Stimulated activated CD4-positive, alpha-beta T cell treated with anti-CD3 and anti-CD28 coated beads, Interleukin-1b, Interleukin-23, amount 100 ng/mL, for 24 hours (primary cell): ENCODE data around the gene WDHD1.
"Not testable (repeated sequence)": the region's sequence is repeated elsewhere in the genome, so short reads cannot be mapped to it uniquely, and the experiment has no call there.

Experiments
- DNase-seq, 4 experiments: peaks; one replicate each; pipeline ENCODE4 v3.0.0-alpha.2; 2020; ENCODE audit warnings: low read depth in 4 of 4, low spot score in 1 of 4

WDHD1 gene

DNA sequence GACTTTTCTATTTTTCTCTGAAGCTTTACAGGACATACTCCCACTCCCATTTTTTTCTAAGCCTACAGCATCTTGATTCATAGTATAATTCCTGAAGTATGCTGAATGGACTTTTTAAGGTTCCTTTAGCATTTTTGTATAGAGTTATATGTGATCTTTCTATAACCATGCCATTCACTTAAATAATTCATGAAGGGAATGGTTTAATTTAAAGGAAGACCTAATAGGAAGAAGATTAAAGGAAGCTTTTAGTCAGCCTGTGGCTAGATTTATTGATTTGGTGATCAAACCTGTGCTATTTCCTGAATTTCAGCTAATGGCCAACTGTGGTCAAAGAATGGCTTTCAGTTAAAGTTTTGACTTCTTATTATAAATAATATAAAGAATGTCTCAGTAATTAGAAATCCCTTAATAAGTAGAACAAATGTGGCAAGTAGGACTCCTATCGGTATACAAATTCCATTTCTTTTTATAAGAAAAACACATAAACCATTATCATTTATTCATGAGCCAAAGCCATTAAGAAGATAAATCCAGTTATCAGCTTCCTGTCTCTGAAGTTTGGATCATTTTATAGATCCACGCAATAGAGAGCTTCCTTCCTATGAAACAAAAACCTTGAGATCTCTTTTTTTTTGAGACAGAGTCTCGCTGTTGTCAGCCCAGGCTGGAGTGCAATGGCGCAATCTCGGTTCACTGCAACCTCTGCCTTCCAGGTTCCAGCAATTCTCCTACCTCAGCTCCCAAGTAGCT lies 20.6 kb upstream of the WDHD1 start:
- DNase-seq, result no peak

DNA sequence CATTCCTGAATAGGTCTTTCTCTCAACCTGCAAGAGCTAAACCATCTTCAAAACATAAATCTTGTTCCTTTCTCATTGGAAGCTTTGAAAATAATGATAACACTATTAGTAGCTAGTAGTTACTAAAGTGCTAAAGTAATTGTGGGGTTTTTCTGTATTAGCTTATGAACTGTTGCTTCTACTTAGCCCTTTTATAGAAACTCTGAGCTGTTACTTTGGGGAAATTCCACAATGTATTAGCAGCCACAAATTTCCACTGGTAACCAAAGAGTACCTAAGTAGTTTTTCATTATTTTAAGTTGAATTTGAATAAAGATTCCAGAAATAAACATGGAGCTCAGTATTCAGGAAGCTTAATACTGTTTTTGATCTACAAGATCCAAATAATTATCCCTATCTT lies 18.2 kb upstream of the WDHD1 start:
- DNase-seq, result no peak

DNA sequence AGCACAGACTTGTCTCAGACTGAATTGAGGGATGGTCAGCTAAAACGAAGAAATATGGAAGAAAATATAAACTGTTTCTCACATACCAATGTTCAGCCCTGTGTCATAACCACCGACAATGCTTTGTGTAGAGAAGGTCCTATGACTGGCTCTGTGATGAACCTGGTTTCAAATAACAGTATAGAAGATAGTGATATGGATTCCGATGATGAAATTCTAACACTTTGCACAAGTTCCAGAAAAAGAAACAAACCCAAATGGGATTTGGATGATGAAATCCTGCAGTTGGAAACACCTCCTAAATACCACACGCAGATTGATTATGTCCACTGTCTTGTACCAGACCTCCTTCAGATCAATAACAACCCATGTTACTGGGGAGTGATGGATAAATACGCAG lies 16.6 kb upstream of the WDHD1 start:
- DNase-seq, result no peak

DNA sequence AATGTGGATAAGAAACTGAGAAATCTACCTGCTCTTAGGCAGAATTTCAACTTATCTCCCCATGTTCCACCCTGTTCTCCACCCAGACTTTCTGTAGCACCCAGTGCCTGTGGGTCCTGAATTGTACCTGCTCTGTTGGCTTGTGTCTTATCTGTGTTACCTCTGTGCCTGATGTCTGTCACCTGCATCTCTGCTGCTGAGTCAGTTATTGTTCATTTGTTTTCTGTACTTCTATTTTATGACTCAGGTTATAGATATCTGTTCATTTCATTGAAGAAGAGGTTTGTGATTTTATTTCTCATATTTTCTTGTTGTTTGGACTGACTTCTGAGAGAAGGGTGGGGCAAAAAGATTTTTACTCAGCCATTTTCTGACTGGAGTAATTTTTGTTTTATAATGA lies 11.8 kb upstream of the WDHD1 start:
- DNase-seq, result no peak

GRCh38 chr14:55037995-55038394 lies 11.1 kb upstream of the WDHD1 start:
- DNase-seq, result not testable (repeated sequence)

DNA sequence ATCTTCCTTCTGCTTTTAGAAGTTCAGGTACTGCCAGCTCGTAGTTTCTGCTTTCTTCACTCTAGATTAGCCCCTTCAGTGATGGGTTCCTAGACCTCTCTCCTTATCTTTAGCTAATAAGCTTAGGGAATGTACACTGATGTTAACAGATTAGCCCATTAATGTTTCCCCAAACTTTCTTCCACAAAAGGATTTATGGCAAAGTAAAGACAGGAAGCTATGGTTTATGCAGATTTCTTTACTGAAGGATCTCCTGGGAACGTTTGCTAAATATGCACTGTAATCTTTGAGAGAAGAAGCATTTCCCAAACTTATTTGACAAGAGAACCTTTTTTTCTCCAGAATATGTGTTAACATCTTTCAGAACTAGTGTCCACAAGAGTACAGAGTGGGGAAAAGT lies 4.3 kb upstream of the WDHD1 start:
- no peak for DNase-seq

GRCh38 chr14:55028476-55028875 lies 1.6 kb upstream of the WDHD1 start:
- no peak for DNase-seq

DNA sequence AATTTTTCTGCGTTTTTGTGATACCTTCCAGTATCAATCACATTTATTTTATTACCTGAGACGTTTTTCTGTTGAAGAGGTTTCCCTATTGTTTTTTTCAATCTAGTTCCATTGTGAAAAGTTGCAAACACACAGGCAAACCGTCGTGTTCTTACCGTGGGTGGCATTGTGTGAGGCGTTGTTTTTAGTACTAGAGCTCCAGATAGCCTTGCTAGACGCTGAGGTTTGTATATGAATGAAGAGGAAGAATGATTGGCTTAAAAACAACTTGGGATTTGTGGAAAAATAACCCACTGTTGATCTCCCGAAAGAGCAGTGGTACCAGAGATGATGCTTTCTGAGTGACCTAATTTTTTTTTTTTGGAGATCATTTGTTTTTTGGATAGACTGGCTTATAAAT lies 1.2 kb upstream of the WDHD1 start:
- no peak for DNase-seq

- DNase-seq, result no peak
Observed at GRCh38 chr14:55026441-55026792, 482 bp downstream of the WDHD1 start.

- no peak for DNase-seq
Observed at GRCh38 chr14:55025948-55026347, 951 bp downstream of the WDHD1 start.

- not testable (repeated sequence) for DNase-seq
Observed at GRCh38 chr14:55024365-55024764, 2.5 kb downstream of the WDHD1 start.

DNA sequence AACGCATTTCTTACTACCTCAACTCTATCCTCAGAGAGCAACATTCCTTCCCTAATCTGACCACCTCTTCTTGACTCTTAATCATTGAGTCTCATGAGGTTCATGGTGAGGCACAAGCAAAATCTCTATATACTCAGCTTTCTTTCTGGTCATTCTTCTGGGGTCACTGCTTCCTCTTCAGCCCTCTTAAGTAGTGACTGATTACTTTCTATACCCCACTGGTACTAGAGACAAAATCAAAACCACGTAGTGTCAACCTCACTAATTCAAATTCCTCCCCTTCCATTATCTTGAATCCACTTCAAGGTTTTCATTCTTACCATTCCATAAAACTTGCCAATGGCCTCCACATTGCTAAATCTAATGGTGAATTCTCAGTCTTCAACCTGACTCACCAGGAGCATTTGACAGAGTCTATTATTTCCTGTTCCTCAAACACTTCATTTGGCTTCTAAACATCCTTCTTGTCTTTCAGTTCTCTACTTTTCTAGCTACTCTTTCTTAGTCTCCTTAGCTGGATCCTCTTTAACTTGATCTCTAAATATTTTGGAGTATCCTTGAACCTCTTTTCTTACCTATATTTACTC lies 6.8 kb downstream of the WDHD1 start:
- no peak for DNase-seq

- DNase-seq, result no peak
Observed at GRCh38 chr14:55015006-55015405, 11.9 kb downstream of the WDHD1 start.

DNA sequence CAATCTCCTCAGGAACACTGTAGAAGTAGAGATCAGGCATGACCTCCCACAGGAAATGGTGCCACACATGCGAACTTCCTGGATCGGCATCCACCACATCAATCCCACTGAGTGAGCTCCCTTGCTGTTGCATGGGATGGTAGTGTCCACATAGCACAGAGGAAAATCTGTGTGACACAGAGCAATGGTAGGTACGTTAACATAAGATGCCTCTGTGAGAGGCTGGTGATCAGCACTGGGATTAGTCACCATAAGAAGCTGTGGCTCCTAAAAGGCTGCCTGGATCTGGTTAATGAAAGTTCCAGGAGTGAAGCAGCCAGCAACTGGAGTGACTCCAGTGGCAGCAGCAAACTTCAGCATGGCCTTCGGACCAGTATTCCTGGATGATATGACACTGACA lies 21.8 kb downstream of the WDHD1 start:
- no peak for DNase-seq

DNA sequence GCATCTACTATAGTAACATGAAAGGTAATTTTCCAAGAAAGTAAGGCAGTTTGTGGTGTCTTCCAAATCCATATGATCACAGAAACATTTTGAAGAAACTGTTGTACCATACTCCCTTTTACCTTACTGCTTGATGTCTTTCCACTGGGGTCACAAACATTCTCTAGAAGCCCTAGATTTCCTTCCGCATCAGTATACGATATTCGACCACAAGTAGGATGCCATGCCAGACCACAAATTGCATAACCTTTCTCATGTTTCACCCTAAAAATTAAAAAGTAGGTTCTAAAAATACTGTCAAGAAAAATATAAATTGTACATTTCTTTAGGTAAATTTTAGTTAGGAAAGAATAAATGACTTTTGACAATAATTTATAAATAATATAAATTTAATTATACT lies 26.5 kb downstream of the WDHD1 start:
- no peak for DNase-seq

GRCh38 chr14:54985156-54985555 lies 41.7 kb downstream of the WDHD1 start:
- no peak for DNase-seq

- no peak for DNase-seq
Observed at GRCh38 chr14:54981698-54982097, 45.2 kb downstream of the WDHD1 start.

DNA sequence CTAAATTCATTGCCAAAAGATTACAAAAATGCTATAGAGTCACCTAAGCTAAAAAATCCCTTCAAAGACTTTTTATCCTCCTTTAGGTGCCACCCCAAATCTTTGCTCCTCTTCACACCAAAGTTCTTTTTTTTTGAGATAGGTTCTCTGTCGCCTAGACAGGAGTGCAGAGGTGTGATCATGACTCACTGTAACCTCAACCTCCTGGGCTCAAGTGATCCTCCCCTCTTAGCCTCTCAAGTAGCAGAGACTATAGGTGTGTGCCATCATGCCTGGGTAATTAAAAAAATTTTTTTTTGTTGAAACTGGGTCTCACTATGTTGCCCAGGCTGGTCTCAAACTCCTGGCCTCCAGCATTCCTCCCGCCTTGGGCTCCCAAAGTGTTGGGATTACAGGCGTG lies 47.9 kb downstream of the WDHD1 start:
- no peak for DNase-seq

- DNase-seq, result no peak
Observed at GRCh38 chr14:54976316-54976715, 50.6 kb downstream of the WDHD1 start.

- no peak for DNase-seq
Observed at GRCh38 chr14:54975856-54976255, 51.0 kb downstream of the WDHD1 start.

DNA sequence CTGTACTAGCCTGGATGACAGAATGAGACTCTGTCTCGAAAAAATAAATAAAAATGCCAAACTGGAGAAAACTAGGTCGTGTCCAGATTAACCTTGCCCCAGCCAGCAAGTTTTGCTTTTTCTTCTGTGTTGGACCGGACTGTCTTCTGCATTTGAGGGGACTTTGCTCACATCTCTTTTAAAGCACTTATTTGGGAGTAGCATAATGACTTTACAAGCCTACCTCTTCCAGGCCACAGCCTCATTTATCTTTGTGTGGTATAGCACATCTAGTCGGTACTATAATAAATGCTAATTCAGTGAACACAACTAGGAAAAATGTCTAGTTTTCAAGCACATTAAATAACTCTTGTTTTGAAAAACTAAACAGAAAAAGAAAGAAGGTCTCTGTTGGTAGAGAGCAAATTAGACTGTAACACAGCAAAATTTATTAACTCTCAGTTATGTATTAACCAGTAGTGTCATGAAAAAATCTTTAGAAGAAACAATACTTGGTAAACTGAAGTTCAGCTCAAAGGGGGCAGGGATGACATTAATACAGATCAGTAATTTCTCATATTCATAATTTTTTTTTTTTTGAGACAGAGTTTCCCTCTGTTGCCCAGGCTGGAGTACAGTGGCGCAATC lies 52.0 kb downstream of the WDHD1 start:
- no peak for DNase-seq

GRCh38 chr14:54967496-54967895 lies 59.4 kb downstream of the WDHD1 start:
- no peak for DNase-seq

GRCh38 chr14:54955143-54955542 lies 71.8 kb downstream of the WDHD1 start:
- no peak for DNase-seq
